Chondrocyte (in vitro differentiated cells): ENCODE measurements around the gene RERG. TPM values are rescaled to one million over a fixed set of nuclear protein-coding genes. Genes with fewer than 3 reads are reported as not detected.

Experiments
- DNase-seq: peaks from one replicate; pipeline ENCODE4 v3.0.0; 2021; ENCODE audit warnings: mixed read lengths, low spot score
- H3K27ac Mint-ChIP-seq: one replicate; pipeline ENCODE4 v1.8.0; 2021; ENCODE audit warnings: mild to moderate bottlenecking, moderate library complexity, mixed read lengths; ENCODE audit not compliant: unreplicated experiment
- H3K27me3 Mint-ChIP-seq: 2 replicates; pipeline ENCODE4 v1.8.0; 2021; ENCODE audit warnings: low read depth, mixed read lengths
- H3K36me3 Mint-ChIP-seq: 2 replicates; pipeline ENCODE4 v1.8.0; 2021; ENCODE audit warnings: low read depth, mixed read lengths
- H3K4me1 Mint-ChIP-seq: 2 replicates; pipeline ENCODE4 v1.8.0; 2021; ENCODE audit warnings: low read depth, mild to moderate bottlenecking, mixed read lengths
- H3K4me3 Mint-ChIP-seq: one replicate; pipeline ENCODE4 v1.8.0; 2021; ENCODE audit warnings: mild to moderate bottlenecking, moderate library complexity, mixed read lengths; ENCODE audit not compliant: unreplicated experiment
- H3K9me3 Mint-ChIP-seq: 2 replicates; pipeline ENCODE4 v1.8.0; 2021; ENCODE audit warnings: low read depth, mixed read lengths
- total RNA-seq: library from RNA; stranded (reverse); gene quantifications from 3 replicates; pipeline ENCODE4 v1.2.1, GENCODE V29; 2021
- TF ChIP-seq, protein P1 (sequence below): fragments of 200-600 bp; sonication (generic); IDR thresholded peaks from 2 replicates; pipeline ENCODE4 v1.5.0; 2021; ENCODE audit warnings: antibody characterized with exemption, mild to moderate bottlenecking, moderate library complexity

RERG gene
- total RNA-seq, 1 donor from 2014 or later, result 10.1 TPM

DNA sequence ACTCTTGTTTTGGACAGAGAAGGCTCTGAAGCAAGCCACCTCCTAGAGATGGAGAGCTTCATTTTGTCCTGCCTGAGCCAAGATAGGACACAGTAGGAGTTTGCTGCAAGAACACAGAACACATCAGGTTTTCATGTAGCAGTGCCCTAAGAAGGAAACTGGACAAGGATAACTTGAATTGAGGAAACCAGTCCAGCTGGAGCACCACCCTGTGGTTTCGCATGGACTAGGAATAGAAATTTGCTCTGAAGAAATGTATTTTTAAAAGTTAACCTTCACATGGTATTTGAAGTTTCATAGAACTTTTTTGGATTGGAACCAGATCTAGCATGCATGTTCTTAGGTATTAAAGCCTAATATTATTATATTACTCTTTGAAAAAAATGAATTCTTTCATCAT, 68.8 kb downstream of the RERG start:
- TF ChIP-seq, protein P1, sequence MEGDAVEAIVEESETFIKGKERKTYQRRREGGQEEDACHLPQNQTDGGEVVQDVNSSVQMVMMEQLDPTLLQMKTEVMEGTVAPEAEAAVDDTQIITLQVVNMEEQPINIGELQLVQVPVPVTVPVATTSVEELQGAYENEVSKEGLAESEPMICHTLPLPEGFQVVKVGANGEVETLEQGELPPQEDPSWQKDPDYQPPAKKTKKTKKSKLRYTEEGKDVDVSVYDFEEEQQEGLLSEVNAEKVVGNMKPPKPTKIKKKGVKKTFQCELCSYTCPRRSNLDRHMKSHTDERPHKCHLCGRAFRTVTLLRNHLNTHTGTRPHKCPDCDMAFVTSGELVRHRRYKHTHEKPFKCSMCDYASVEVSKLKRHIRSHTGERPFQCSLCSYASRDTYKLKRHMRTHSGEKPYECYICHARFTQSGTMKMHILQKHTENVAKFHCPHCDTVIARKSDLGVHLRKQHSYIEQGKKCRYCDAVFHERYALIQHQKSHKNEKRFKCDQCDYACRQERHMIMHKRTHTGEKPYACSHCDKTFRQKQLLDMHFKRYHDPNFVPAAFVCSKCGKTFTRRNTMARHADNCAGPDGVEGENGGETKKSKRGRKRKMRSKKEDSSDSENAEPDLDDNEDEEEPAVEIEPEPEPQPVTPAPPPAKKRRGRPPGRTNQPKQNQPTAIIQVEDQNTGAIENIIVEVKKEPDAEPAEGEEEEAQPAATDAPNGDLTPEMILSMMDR, result peak; percentile 81
- Mint-ChIP-seq H3K27ac (peak overlapping the region; percentile 62), H3K4me1 (peaks cover 58% of the 10 kb centered on the region), H3K9me3 (no peaks in the 10 kb centered on the region), H3K4me3 (no peak overlapping the region), H3K36me3 (no peaks in the 10 kb centered on the region), H3K27me3 (no peaks in the 10 kb centered on the region)
- DNase-seq, result no peak

DNA sequence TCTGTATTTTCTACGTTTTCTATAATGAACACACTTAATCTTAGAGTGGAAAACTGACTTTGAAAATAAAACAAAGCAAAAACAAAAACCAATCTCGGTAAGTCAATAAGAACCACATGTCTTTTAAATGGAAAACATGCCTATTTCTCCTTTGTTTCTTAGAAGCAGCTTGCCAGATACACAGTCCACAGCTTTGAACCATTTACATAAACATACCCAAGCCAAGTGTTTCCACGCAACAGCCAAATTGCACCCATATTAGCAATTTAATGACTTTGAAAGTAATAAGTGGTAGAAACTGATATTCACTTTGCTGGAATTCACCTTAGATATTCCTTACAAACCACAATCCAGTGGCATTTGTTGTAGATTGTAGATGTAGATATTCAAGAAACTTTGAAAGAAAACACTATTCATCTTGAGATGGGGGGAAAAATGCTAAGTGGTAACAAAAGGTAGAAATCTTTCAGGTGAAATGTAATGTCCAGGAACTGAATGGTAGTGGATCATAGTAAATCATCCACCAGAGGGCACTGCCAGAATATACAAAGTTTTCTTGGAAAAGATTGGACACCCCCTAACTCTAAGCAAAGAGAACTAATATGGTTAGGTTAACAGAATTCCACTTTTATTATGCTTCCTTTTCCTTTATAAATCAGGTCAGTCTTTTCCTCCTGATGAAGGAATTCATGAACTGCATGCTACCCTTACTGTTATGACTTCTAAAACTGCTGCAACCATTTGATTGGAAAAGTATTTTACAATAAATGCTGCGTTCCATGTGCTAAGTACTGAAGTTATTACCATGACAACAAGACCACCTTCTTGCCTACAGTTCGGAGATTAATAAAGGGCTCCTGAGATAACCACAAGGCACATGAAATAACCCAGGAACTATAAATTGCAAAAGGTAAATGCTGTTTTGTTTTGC, 69.8 kb downstream of the RERG start:
- no peaks in the 10 kb centered on the region for H3K36me3 Mint-ChIP-seq
- no peak overlapping the region for H3K27ac Mint-ChIP-seq
- no peak overlapping the region for H3K4me3 Mint-ChIP-seq
- no peaks in the 10 kb centered on the region for H3K27me3 Mint-ChIP-seq
- H3K4me1 Mint-ChIP-seq, result peaks cover 50% of the 10 kb centered on the region
- H3K9me3 Mint-ChIP-seq, result no peaks in the 10 kb centered on the region
- TF ChIP-seq, protein P1, result peak; percentile 90
- no peak for DNase-seq

DNA sequence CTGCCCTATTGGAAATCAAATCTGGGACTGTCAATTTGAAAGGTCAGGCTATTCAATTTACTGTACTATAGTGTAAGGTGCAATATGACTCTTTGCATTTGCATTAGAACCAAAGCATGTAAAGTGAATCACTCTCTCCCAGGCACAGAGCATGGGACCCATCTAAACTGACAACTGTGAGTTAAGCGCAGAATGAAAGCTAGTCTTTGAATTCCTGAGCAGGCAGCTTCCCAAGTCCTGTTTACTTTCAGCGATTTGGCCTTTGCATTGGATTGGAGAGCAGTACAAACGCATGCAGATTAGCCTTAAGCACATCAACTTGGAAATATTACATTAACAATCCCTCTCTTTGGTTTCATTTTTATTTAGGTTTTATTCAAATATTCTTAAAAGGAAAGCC, 74.6 kb downstream of the RERG start:
- Mint-ChIP-seq H3K27me3 (no peaks in the 10 kb centered on the region), H3K4me3 (no peak overlapping the region), H3K9me3 (no peaks in the 10 kb centered on the region), H3K36me3 (no peaks in the 10 kb centered on the region), H3K27ac (no peak overlapping the region), H3K4me1 (peaks cover 18% of the 10 kb centered on the region)
- no peak for DNase-seq
- TF ChIP-seq, protein P1, result no peak

DNA sequence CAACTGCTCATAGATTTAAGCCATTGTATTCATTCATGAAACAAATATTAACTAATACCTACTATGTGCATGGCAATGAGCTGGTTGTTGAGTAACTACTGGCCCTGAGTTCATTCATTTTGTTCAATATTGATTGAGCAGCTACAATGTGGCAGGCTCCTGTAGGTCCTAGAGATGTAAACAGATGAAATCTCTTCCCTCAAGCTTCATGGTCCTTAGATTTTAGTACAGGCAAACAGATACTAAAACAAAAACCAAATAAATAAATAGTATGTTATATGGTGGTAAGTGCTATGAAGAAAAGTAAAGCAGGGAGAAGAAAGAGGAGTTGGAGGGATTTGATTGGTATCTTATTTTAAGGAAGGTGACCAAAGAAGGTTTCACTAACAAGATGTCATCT, 77.8 kb downstream of the RERG start:
- Mint-ChIP-seq H3K36me3 (peaks cover 2% of the 10 kb centered on the region), H3K27ac (no peak overlapping the region), H3K4me1 (peaks cover 3% of the 10 kb centered on the region), H3K4me3 (no peak overlapping the region), H3K9me3 (no peaks in the 10 kb centered on the region), H3K27me3 (no peaks in the 10 kb centered on the region)
- TF ChIP-seq, protein P1, result no peak
- no peak for DNase-seq

DNA sequence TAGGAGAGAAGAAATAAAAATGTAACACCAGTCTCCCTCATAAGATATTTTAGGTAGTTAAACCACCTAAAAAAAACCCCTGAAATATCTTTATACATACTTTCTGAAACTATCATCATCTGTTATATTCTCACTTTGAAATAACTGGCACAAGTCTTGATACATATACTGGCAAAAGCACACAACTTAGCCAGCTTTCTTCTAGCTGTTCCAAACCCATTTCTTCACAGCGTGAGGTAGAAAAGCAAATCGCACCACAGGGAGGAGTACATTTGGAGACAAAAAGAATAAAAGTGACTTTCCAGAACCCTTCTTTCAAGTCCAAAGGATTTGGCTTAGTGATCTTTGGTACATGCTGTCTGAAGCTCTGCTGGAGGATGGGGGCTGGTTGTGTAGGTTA, 78.5 kb downstream of the RERG start:
- TF ChIP-seq, protein P1, result no peak
- H3K4me3 Mint-ChIP-seq, result no peak overlapping the region
- no peaks in the 10 kb centered on the region for H3K27me3 Mint-ChIP-seq
- DNase-seq, result no peak
- H3K4me1 Mint-ChIP-seq, result peaks cover 3% of the 10 kb centered on the region
- H3K9me3 Mint-ChIP-seq, result no peaks in the 10 kb centered on the region
- peaks cover 2% of the 10 kb centered on the region for H3K36me3 Mint-ChIP-seq
- H3K27ac Mint-ChIP-seq, result no peak overlapping the region
